Common myeloid progenitor, CD34-positive (primary cell): Measurements from ENCODE around the gene RUNX3.

Experiments used
- CTCF ChIA-PET: fragments of 350-600 bp; sonication (Branson Sonifier 250); formaldehyde crosslinking; loops from one replicate; lab custom pipeline; 2021; ENCODE audit warnings: antibody characterized with exemption; lab: Charles Lee
- POLR2A ChIA-PET: fragments of 350-600 bp; sonication (Branson Sonifier 250); formaldehyde crosslinking; loops from one replicate; lab custom pipeline; 2021; ENCODE audit warnings: antibody characterized with exemption; lab: Charles Lee
- DNase-seq, 3 donors: peaks; one replicate each; pipeline versions ENCODE4 v3.0.0 to v3.0.0-alpha.2; 2013
- H3K27ac ChIP-seq, 2 experiments: 1 replicate in 1 of 2; 2 replicates in 1 of 2; pipeline ENCODE4 v1.7.0; 2013; ENCODE audit warnings: inconsistent platforms in 2 of 2, low read length in 2 of 2, mild to moderate bottlenecking in 2 of 2, low read depth in 1 of 2, moderate library complexity in 1 of 2; ENCODE audit not compliant: severe bottlenecking in 2 of 2, insufficient read depth in 1 of 2, poor library complexity in 1 of 2
- H3K27me3 ChIP-seq, 5 experiments: replicated peaks in 2 of 5; 1 replicate in 3 of 5; 2 replicates in 2 of 5; pipeline versions ENCODE4 v1.6.1 to v1.7.0; 2013; ENCODE audit warnings: low read length in 4 of 5, mild to moderate bottlenecking in 2 of 5, moderate library complexity in 2 of 5, inconsistent platforms in 1 of 5; ENCODE audit not compliant: insufficient read depth in 5 of 5, control insufficient read depth in 4 of 5
- H3K36me3 ChIP-seq, 4 experiments: 1 replicate in 2 of 4; 2 replicates in 2 of 4; pipeline versions ENCODE4 v1.6.1 to v1.7.0; 2013; ENCODE audit warnings: low read length in 3 of 4, control low read depth in 1 of 4, mild to moderate bottlenecking in 1 of 4; ENCODE audit not compliant: control insufficient read depth in 4 of 4, insufficient read depth in 4 of 4
- H3K4me1 ChIP-seq, 4 experiments: 1 replicate in 3 of 4; 2 replicates in 1 of 4; pipeline versions ENCODE4 v1.6.1 to v1.7.1; 2013; ENCODE audit warnings: low read length in 3 of 4, mild to moderate bottlenecking in 3 of 4, control low read depth in 1 of 4, inconsistent platforms in 1 of 4, moderate library complexity in 1 of 4; ENCODE audit not compliant: control insufficient read depth in 4 of 4, insufficient read depth in 4 of 4; ENCODE audit errors: control extremely low read depth in 1 of 4
- H3K4me3 ChIP-seq, 7 experiments: 1 replicate in 4 of 7; 2 replicates in 3 of 7; pipeline versions ENCODE4 v1.5.1 to v1.7.0; 2013; ENCODE audit warnings: mild to moderate bottlenecking in 7 of 7, low read length in 6 of 7, moderate library complexity in 6 of 7, inconsistent platforms in 2 of 7, low read depth in 2 of 7, control low read depth in 1 of 7; ENCODE audit not compliant: insufficient read depth in 4 of 7, control insufficient read depth in 1 of 7; ENCODE audit errors: extremely low read depth in 1 of 7
- H3K9me3 ChIP-seq, 5 experiments: 1 replicate in 4 of 5; 2 replicates in 1 of 5; pipeline versions ENCODE4 v1.6.1 to v1.7.1; 2013; ENCODE audit warnings: low read length in 4 of 5, mild to moderate bottlenecking in 2 of 5, inconsistent platforms in 1 of 5, low read depth in 1 of 5, moderate library complexity in 1 of 5; ENCODE audit not compliant: control insufficient read depth in 4 of 5, insufficient read depth in 2 of 5; ENCODE audit errors: control extremely low read depth in 1 of 5
- WGBS: methylation state at CpG from one replicate; pipeline ENCODE4 v1.1.5; 2013; ENCODE audit not compliant: insufficient coverage; 5-methylcytosine and 5-hydroxymethylcytosine counted together

The RUNX3 gene

GRCh38 chr1:24923485-24924113 lies 6.5 kb downstream of the RUNX3 start:
- H3K27ac ChIP-seq = no peak overlapping the region
- no peak for DNase-seq
- no peaks in the 10 kb centered on the region for H3K27me3 ChIP-seq
- ChIA-PET POLR2A (no interaction called here), CTCF (interaction anchor here (1.0 to 7.3 kb wide), 3 partner anchors 9 to 75 kb away, joined by 3 to 40 read pairs (median 3); no protein-coding TSS in a partner anchor)
- 95% methylated on average over 8 of the region's 15 CpGs for WGBS
- H3K4me3 ChIP-seq = no peak overlapping the region
- peaks cover 22 to 90% (median 50%) of the 10 kb centered on the region in 4 experiments for H3K36me3 ChIP-seq
- no peaks in the 10 kb centered on the region for H3K9me3 ChIP-seq
- peaks cover 6 to 36% (median 32%) of the 10 kb centered on the region in 4 experiments for H3K4me1 ChIP-seq

- CTCF ChIA-PET = interaction anchor here (1.5 to 7.3 kb wide), 2 partner anchors 9 to 73 kb away, joined by 3 to 40 read pairs; no protein-coding TSS in a partner anchor
- POLR2A ChIA-PET = no interaction called here
- no peak for DNase-seq
- Histone ChIP-seq H3K27ac (no peak overlapping the region), H3K27me3 (no peaks in the 10 kb centered on the region), H3K9me3 (no peaks in the 10 kb centered on the region), H3K36me3 (peaks cover 26 to 98% (median 58%) of the 10 kb centered on the region in 4 experiments), H3K4me1 (peaks cover 0 to 22% (median 19%) of the 10 kb centered on the region in 4 experiments), H3K4me3 (no peak overlapping the region)
- 96% methylated on average over 9 of the region's 9 CpGs for WGBS
Measured at GRCh38 chr1:24921938-24922662, 8.0 kb downstream of the RUNX3 start.

- H3K27ac ChIP-seq = no peak overlapping the region
- WGBS = 92% methylated on average over 4 of the region's 6 CpGs
- H3K36me3 ChIP-seq = peaks cover 26 to 98% (median 59%) of the 10 kb centered on the region in 4 experiments
- DNase-seq = no peak
- no peaks in the 10 kb centered on the region for H3K27me3 ChIP-seq
- H3K4me3 ChIP-seq = no peak overlapping the region
- H3K9me3 ChIP-seq = no peaks in the 10 kb centered on the region
- POLR2A ChIA-PET = no interaction called here
- H3K4me1 ChIP-seq = peaks cover 0 to 15% (median 13%) of the 10 kb centered on the region in 4 experiments
- CTCF ChIA-PET = no interaction called here
Measured at GRCh38 chr1:24921412-24921811, 8.7 kb downstream of the RUNX3 start.

GRCh38 chr1:24920533-24920925 lies 9.5 kb downstream of the RUNX3 start:
- Histone ChIP-seq H3K4me1 (peaks cover 0 to 16% (median 9%) of the 10 kb centered on the region in 4 experiments), H3K27ac (no peak overlapping the region), H3K9me3 (no peaks in the 10 kb centered on the region), H3K36me3 (peaks cover 25 to 98% (median 56%) of the 10 kb centered on the region in 4 experiments), H3K4me3 (no peak overlapping the region), H3K27me3 (no peaks in the 10 kb centered on the region)
- POLR2A ChIA-PET = no interaction called here
- 94% methylated on average over 4 of the region's 8 CpGs for WGBS
- CTCF ChIA-PET = interaction anchor here (1.4 kb wide), 1 partner anchor 14 kb away, joined by 3 read pairs; no protein-coding TSS in a partner anchor
- no peak for DNase-seq

GRCh38 chr1:24919791-24920532 lies 10.1 kb downstream of the RUNX3 start:
- WGBS = 100% methylated on average over 8 of the region's 16 CpGs
- H3K27ac ChIP-seq = no peak overlapping the region
- DNase-seq = no peak
- H3K4me1 ChIP-seq = peaks cover 0 to 17% (median 4%) of the 10 kb centered on the region in 4 experiments
- ChIA-PET CTCF (interaction anchor here (0.6 to 1.6 kb wide), 3 partner anchors 14 to 122 kb away, joined by 3 to 5 read pairs (median 3); no protein-coding TSS in a partner anchor), POLR2A (interaction anchor here (0.7 kb wide), 1 partner anchor 23 kb away, joined by 9 read pairs; no protein-coding TSS in a partner anchor)
- peaks cover 25 to 97% (median 55%) of the 10 kb centered on the region in 4 experiments for H3K36me3 ChIP-seq
- H3K27me3 ChIP-seq = no peaks in the 10 kb centered on the region
- H3K4me3 ChIP-seq = no peak overlapping the region
- H3K9me3 ChIP-seq = no peaks in the 10 kb centered on the region

GRCh38 chr1:24918995-24919605 lies 11.0 kb downstream of the RUNX3 start:
- 100% methylated on average over 6 of the region's 17 CpGs for WGBS
- CTCF ChIA-PET = interaction anchor here (0.6 to 1.6 kb wide), 6 partner anchors 9 to 123 kb away, joined by 3 to 5 read pairs (median 3); no protein-coding TSS in a partner anchor
- no peak overlapping the region for H3K27ac ChIP-seq
- H3K4me3 ChIP-seq = no peak overlapping the region
- no peak for DNase-seq
- H3K27me3 ChIP-seq = no peaks in the 10 kb centered on the region
- no peaks in the 10 kb centered on the region for H3K9me3 ChIP-seq
- POLR2A ChIA-PET = interaction anchor here (0.7 kb wide), 1 partner anchor 22 kb away, joined by 9 read pairs; no protein-coding TSS in a partner anchor
- H3K4me1 ChIP-seq = peaks cover 0 to 20% (median 6%) of the 10 kb centered on the region in 4 experiments
- H3K36me3 ChIP-seq = peaks cover 21 to 97% (median 53%) of the 10 kb centered on the region in 4 experiments
